Skeletal muscle satellite cell (primary cell): ENCODE results near the gene EHMT1.

Experiments
- H3K27me3 ChIP-seq: 2 replicates; pipeline ENCODE4 v1.7.0; 2013; ENCODE audit warnings: low read length; ENCODE audit not compliant: control insufficient read depth, insufficient read depth
- H3K36me3 ChIP-seq: 2 replicates; pipeline ENCODE4 v1.7.0; 2013; ENCODE audit warnings: mild to moderate bottlenecking, control low read depth, low read length; ENCODE audit not compliant: insufficient read depth
- H3K4me1 ChIP-seq: 2 replicates; pipeline ENCODE4 v1.7.0; 2013; ENCODE audit warnings: low read length; ENCODE audit not compliant: control insufficient read depth, insufficient read depth
- H3K4me2 ChIP-seq: 2 replicates; pipeline ENCODE4 v1.7.0; 2013; ENCODE audit warnings: mild to moderate bottlenecking, low read length
- H3K4me3 ChIP-seq: 2 replicates; pipeline ENCODE4 v1.7.0; 2013; ENCODE audit warnings: low read length
- H3K9ac ChIP-seq: 2 replicates; pipeline ENCODE4 v1.7.0; 2013; ENCODE audit warnings: mild to moderate bottlenecking, low read depth, low read length, moderate library complexity
- H3K9me3 ChIP-seq: replicated peaks from 2 replicates; pipeline ENCODE4 v1.7.0; 2013; ENCODE audit warnings: mild to moderate bottlenecking, control low read depth, low read length

Gene EHMT1

GRCh38 chr9:137671196-137671538, 52.4 kb downstream of the EHMT1 start:
- Histone ChIP-seq H3K4me2 (no peak overlapping the region), H3K36me3 (peaks cover 5% of the 10 kb centered on the region), H3K9me3 (no peaks in the 10 kb centered on the region), H3K4me1 (peaks cover 15% of the 10 kb centered on the region), H3K9ac (no peak overlapping the region), H3K4me3 (no peak overlapping the region), H3K27me3 (no peaks in the 10 kb centered on the region)

- Histone ChIP-seq H3K36me3 (peaks cover 5% of the 10 kb centered on the region), H3K9me3 (no peaks in the 10 kb centered on the region), H3K4me3 (no peak overlapping the region), H3K4me1 (peaks cover 12% of the 10 kb centered on the region), H3K4me2 (no peak overlapping the region), H3K9ac (no peak overlapping the region), H3K27me3 (no peaks in the 10 kb centered on the region)
Measured at GRCh38 chr9:137671721-137672120, 52.9 kb downstream of the EHMT1 start.

GRCh38 chr9:137672907-137673791, 54.3 kb downstream of the EHMT1 start:
- no peak overlapping the region for H3K4me3 ChIP-seq
- H3K27me3 ChIP-seq = no peaks in the 10 kb centered on the region
- H3K4me2 ChIP-seq = no peak overlapping the region
- peaks cover 12% of the 10 kb centered on the region for H3K4me1 ChIP-seq
- peaks cover 6% of the 10 kb centered on the region for H3K36me3 ChIP-seq
- no peaks in the 10 kb centered on the region for H3K9me3 ChIP-seq
- H3K9ac ChIP-seq = no peak overlapping the region

GRCh38 chr9:137673886-137674285, 55.1 kb downstream of the EHMT1 start:
- H3K4me2 ChIP-seq = no peak overlapping the region
- no peaks in the 10 kb centered on the region for H3K9me3 ChIP-seq
- H3K27me3 ChIP-seq = no peaks in the 10 kb centered on the region
- peaks cover 10% of the 10 kb centered on the region for H3K36me3 ChIP-seq
- no peak overlapping the region for H3K4me3 ChIP-seq
- peaks cover 12% of the 10 kb centered on the region for H3K4me1 ChIP-seq
- H3K9ac ChIP-seq = no peak overlapping the region

- no peaks in the 10 kb centered on the region for H3K9me3 ChIP-seq
- peaks cover 6% of the 10 kb centered on the region for H3K36me3 ChIP-seq
- H3K4me2 ChIP-seq = no peak overlapping the region
- no peak overlapping the region for H3K9ac ChIP-seq
- H3K27me3 ChIP-seq = no peaks in the 10 kb centered on the region
- H3K4me1 ChIP-seq = peaks cover 12% of the 10 kb centered on the region
- no peak overlapping the region for H3K4me3 ChIP-seq
Measured at GRCh38 chr9:137674307-137674975, 55.6 kb downstream of the EHMT1 start.

GRCh38 chr9:137674976-137675320, 56.1 kb downstream of the EHMT1 start:
- no peaks in the 10 kb centered on the region for H3K9me3 ChIP-seq
- no peak overlapping the region for H3K4me2 ChIP-seq
- peaks cover 12% of the 10 kb centered on the region for H3K4me1 ChIP-seq
- no peaks in the 10 kb centered on the region for H3K27me3 ChIP-seq
- H3K9ac ChIP-seq = no peak overlapping the region
- peaks cover 5% of the 10 kb centered on the region for H3K36me3 ChIP-seq
- no peak overlapping the region for H3K4me3 ChIP-seq

GRCh38 chr9:137676998-137677397, 58.2 kb downstream of the EHMT1 start:
- Histone ChIP-seq H3K36me3 (peaks cover 5% of the 10 kb centered on the region), H3K4me2 (no peak overlapping the region), H3K9ac (no peak overlapping the region), H3K4me3 (no peak overlapping the region), H3K9me3 (no peaks in the 10 kb centered on the region), H3K27me3 (no peaks in the 10 kb centered on the region), H3K4me1 (peaks cover 6% of the 10 kb centered on the region)

GRCh38 chr9:137678202-137678601, 59.4 kb downstream of the EHMT1 start:
- Histone ChIP-seq H3K9ac (no peak overlapping the region), H3K4me2 (no peak overlapping the region), H3K9me3 (no peaks in the 10 kb centered on the region), H3K36me3 (peaks cover 5% of the 10 kb centered on the region), H3K27me3 (no peaks in the 10 kb centered on the region), H3K4me3 (no peak overlapping the region), H3K4me1 (peaks cover 4% of the 10 kb centered on the region)

GRCh38 chr9:137679249-137679648, 60.4 kb downstream of the EHMT1 start:
- Histone ChIP-seq H3K9me3 (no peaks in the 10 kb centered on the region), H3K4me1 (no peaks in the 10 kb centered on the region), H3K4me2 (no peak overlapping the region), H3K4me3 (no peak overlapping the region), H3K36me3 (peaks cover 5% of the 10 kb centered on the region), H3K9ac (no peak overlapping the region), H3K27me3 (no peaks in the 10 kb centered on the region)

- no peaks in the 10 kb centered on the region for H3K4me1 ChIP-seq
- no peak overlapping the region for H3K9ac ChIP-seq
- no peak overlapping the region for H3K4me2 ChIP-seq
Measured at GRCh38 chr9:137679695-137680305, 61.0 kb downstream of the EHMT1 start.

GRCh38 chr9:137680444-137681358, 61.9 kb downstream of the EHMT1 start:
- Histone ChIP-seq H3K9ac (no peak overlapping the region), H3K4me1 (peaks cover 7% of the 10 kb centered on the region), H3K4me3 (no peak overlapping the region), H3K36me3 (peaks cover 5% of the 10 kb centered on the region), H3K9me3 (no peaks in the 10 kb centered on the region), H3K27me3 (no peaks in the 10 kb centered on the region), H3K4me2 (no peak overlapping the region)

More at GRCh38 chr9:137679695-137680305, 61.0 kb downstream of the EHMT1 start:
- Histone ChIP-seq H3K36me3 (peaks cover 5% of the 10 kb centered on the region), H3K27me3 (no peaks in the 10 kb centered on the region), H3K9me3 (no peaks in the 10 kb centered on the region), H3K4me3 (no peak overlapping the region)
